ENCODE measurements around the gene C19orf18. TPM values are rescaled to one million over a fixed set of nuclear protein-coding genes. Genes with fewer than 3 reads are reported as not detected.

C19orf18 gene
- total and polyA plus RNA-seq, 2 of the 4 experiments (the other 2 are of a cell fraction), result 0.15 TPM; not detected in 1

DNA sequence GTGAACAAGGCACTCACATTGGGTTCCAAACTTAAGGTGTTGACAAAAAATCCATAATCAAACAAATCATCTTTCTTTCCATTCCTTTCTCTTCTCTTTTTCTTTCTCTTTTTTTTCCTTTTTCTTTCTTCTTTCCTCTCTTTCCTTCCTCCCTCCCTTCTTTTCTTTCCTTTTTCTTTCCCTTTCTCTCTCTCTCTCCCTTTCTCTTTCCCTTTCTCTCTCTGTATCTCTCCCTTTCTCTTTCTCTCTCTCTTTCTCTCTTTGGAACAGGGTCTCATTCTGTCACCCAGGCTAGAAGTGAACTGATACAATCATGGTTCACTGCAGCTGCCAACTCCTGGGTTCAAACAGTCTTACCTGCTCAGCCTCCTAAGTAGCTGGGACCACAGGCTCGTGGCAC is 12.5 kb downstream of the C19orf18 start:
- H4K5ac ChIP-seq (ENCODE audit: low read depth, low read length), result no peak overlapping the region
- peaks cover 42% of the 10 kb centered on the region for H3K9me3 ChIP-seq (ENCODE audit: control insufficient read depth, insufficient read depth, low read length)
- no peak overlapping the region for H2BK20ac ChIP-seq (ENCODE audit: low read depth, low read length)
- no peak for DNase-seq
- H2AK5ac ChIP-seq (ENCODE audit: low read depth, low read length), result no peak overlapping the region
- H3K4me3 ChIP-seq (ENCODE audit: insufficient read depth, low read depth, low read length), result no peak overlapping the region
- no peak overlapping the region for H3K9ac ChIP-seq (ENCODE audit: low read depth, low read length)
- H3K27ac ChIP-seq (ENCODE audit: insufficient read depth, low read length), result no peak overlapping the region
- no peak overlapping the region for H2AFZ ChIP-seq (replicated peaks; ENCODE audit: low read length, poor library complexity)
- no peaks in the 10 kb centered on the region; the same call in 1 of the 2 replicates for H3K36me3 ChIP-seq (ENCODE audit: control insufficient read depth, insufficient read depth, low read length)
- no peak overlapping the region for H3K14ac ChIP-seq (replicated peaks; ENCODE audit: low read depth, low read length)
- no peak overlapping the region for H2BK15ac ChIP-seq (ENCODE audit: low read depth, low read length)
- intact Hi-C loops (cut with micrococcal nuclease) (no loop called here), in situ Hi-C loops (cut with MboI; ENCODE audit: low sequenced_read_pairs) (no loop called here), dilution Hi-C loops (cut with HindIII; ENCODE audit: low sequenced_read_pairs, unreplicated experiment) (no loop called here)
- no peak overlapping the region for H2BK120ac ChIP-seq (ENCODE audit: low read depth, low read length)
- no peak overlapping the region for H4K8ac ChIP-seq (ENCODE audit: low read depth in 2 of 2, low read length in 2 of 2)
- WGBS, 2 experiments (ENCODE audit: extremely low coverage in 2 of 2, insufficient read length in 1 of 2), result no CpG with 5 or more reads among the region's 1 CpG
- POLR2A ChIA-PET (ENCODE audit: unreplicated experiment), result no interaction called here
- TF ChIP-seq POLR2A (IDR thresholded peaks at IDR 0.05; ENCODE audit: low read depth, low read length), result no peak
- TF ChIP-seq RCOR1 (IDR thresholded peaks at IDR 0.05; ENCODE audit: insufficient replicate concordance, low read length), result no peak
- no peak for TF ChIP-seq CEBPB (IDR thresholded peaks at IDR 0.05; ENCODE audit: low read depth, low read length)
- TF ChIP-seq CHD1 (IDR thresholded peaks at IDR 0.05; ENCODE audit: low read depth, low read length), result no peak
- TF ChIP-seq SMC3 (IDR thresholded peaks at IDR 0.05; ENCODE audit: low read depth, low read length), result no peak
- H3K4ac ChIP-seq (ENCODE audit: low read depth, low read length), result no peak overlapping the region
- H3K23ac ChIP-seq (ENCODE audit: low read depth, low read length), result no peak overlapping the region
- no peaks in the 10 kb centered on the region for H3K4me1 ChIP-seq (ENCODE audit: control insufficient read depth, insufficient read depth, low read length)
- H2BK5ac ChIP-seq (ENCODE audit: low read depth, low read length, poor library complexity, severe bottlenecking), result no peak overlapping the region
- no peaks in the 10 kb centered on the region for H3K9me1 ChIP-seq (ENCODE audit: insufficient read depth, low read length)
- CTCF ChIA-PET, result no interaction called here
- H4K20me1 ChIP-seq (ENCODE audit: insufficient read depth, low read length), result no peaks in the 10 kb centered on the region
- H3K27me3 ChIP-seq (ENCODE audit: control insufficient read depth, insufficient read depth, low read length), result no peaks in the 10 kb centered on the region
- no peak overlapping the region for H3K18ac ChIP-seq (ENCODE audit: low read depth, low read length)
- H3K56ac ChIP-seq (ENCODE audit: extremely low read depth, insufficient read depth, low read length), result no peak overlapping the region
- BruUV-seq (replicated peaks), result no TSS peak
- no peak overlapping the region for H4K91ac ChIP-seq (ENCODE audit: insufficient read depth, low read depth, low read length)
- no peak overlapping the region for H3K4me2 ChIP-seq (ENCODE audit: low read depth, low read length)
- no peak overlapping the region for H2AK9ac ChIP-seq (replicated peaks; ENCODE audit: low read depth, low read length, poor library complexity)
- H3K79me1 ChIP-seq (ENCODE audit: low read depth in 1 of 2, low read length in 2 of 2), result no peaks in the 10 kb centered on the region
- no peak for ATAC-seq (ENCODE audit: low read depth)

Measured in IMR-90 (cell line).